ENCODE results near the gene EIF4A3. TPM values are rescaled to one million over a fixed set of nuclear protein-coding genes. Genes with fewer than 3 reads are reported as not detected.

EIF4A3 gene
- total RNA-seq (2014; rRNA removed), result 113 and 123 TPM in 2 replicates
- polyA plus RNA-seq (2012), result 86.8 TPM

GRCh38 chr17:80147035-80147822 lies at the start of gene EIF4A3:
EIF4A3 (minus strand) TSS chr17:80147128; CDS start chr17:80146961, 167 bp downstream.
- peak; percentile 98 for DNase-seq (ENCODE audit: low read depth)

GRCh38 chr17:80196652-80197051 lies 49.7 kb upstream of the EIF4A3 start:
- DNase-seq (ENCODE audit: low read depth), result no peak

DNA sequence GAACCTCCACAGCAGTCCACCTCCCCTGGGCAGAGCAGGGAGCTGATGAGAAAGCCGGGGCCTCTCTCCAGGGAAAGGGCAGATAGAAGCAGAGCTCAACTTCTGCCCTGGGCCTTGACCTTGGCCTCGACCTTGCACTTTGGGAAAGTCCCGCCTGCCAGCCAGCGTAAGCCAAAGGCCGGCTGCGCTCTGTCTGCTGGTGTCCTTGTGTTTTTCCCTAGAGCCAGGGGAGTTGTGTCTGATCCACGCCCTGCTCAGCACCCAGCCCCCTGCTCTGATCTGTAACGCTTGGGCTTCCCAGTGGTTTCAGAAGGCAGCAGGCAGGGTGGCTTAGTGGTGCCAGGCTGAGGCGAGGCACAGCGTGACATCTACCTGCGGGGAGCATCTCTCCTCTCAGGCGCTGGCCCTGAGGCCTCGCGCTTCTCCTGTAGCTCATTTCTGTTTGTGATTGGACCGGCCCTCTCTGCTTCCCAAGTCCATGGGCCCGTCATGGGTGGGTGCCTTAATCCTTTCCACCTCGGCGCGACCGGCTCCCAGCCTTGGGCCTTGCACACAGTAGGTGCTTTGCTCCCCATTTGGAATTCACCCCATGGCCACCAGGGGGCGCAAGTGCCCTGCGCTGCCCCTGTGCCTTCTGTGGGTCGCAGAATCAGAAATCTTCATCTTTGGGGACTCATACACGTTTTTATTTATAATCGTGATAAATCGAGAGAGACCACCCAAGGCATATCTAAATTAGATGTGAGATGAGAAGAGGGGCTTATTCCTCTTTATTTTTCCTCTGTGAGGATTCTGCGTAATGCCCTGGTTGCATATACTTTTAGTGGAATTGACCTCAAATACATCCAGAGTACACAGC lies 49.0 kb upstream of the EIF4A3 start:
- no peak for DNase-seq (ENCODE audit: low read depth)

GRCh38 chr17:80195141-80195540 lies 48.2 kb upstream of the EIF4A3 start:
- no peak for DNase-seq (ENCODE audit: low read depth)

GRCh38 chr17:80191865-80192661 lies 45.1 kb upstream of the EIF4A3 start:
- DNase-seq (ENCODE audit: low read depth), result no peak

- no peak for DNase-seq (ENCODE audit: low read depth)
These were observed 44.3 kb upstream of the EIF4A3 start for GRCh38 chr17:80191192-80191591.

DNA sequence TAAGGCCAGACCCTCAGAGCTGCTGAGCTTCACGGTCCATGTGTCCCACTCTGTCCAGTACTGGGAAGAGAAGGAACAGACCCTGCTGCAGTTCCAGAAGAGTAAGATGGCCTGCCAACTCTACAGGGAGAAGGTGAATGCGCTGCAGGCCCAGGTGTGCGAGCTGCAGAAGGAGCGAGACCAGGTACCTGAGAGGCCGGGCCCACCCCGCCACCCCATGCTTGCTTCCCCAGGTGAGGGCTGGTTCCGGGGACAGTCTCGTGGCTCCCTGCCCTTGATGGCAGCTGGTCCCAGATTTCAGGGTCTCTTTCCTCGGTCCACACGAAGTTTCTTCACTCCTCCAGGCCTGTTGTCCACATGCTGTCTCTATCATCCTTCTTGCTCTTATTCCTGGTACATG lies 43.8 kb upstream of the EIF4A3 start:
- no peak for DNase-seq (ENCODE audit: low read depth)

GRCh38 chr17:80189611-80190010 lies 42.7 kb upstream of the EIF4A3 start:
- no peak for DNase-seq (ENCODE audit: low read depth)

- DNase-seq (ENCODE audit: low read depth), result peak; percentile 12
These were observed 40.6 kb upstream of the EIF4A3 start for GRCh38 chr17:80187515-80187941.

DNA sequence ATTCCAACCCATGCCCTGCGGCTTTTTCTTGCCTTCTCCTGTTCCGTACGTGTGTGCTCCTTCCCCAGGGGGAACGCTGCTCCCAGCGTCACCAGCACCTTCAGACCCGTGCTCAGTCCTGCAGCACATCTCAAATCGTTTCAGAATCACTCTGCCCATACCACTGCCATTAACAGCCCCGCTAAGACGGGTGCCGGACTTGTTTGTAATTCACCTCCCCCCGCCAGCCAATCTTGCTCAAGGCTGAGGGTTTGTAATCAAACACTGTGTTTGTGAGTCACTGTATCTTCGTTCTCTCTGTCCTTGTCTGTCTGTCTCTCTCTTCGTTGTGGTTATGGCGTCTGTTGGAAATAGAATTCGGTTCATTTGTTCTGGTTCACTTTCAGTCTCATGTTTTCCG lies 40.2 kb upstream of the EIF4A3 start:
- peak; percentile 48 for DNase-seq (ENCODE audit: low read depth)

DNA sequence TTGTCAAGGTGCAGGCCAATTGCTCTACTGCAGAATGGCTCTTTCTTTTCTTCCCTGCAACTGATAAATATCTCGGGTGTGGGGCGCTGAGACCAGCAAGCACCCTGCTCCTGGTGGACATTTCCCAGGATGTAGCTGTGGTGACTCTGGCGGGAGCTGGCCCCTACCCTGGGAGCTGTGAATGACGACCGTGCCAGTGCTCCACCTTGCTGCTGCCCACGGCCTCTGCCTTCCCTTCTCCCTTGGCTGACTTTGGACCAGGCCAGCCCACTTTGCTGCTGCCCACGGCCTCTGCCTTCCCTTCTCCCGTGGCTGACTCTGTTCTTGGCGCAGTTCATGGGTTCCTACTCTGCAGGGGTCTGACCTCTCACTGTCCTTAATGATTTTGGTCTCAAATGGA lies 39.0 kb upstream of the EIF4A3 start:
- no peak for DNase-seq (ENCODE audit: low read depth)

DNA sequence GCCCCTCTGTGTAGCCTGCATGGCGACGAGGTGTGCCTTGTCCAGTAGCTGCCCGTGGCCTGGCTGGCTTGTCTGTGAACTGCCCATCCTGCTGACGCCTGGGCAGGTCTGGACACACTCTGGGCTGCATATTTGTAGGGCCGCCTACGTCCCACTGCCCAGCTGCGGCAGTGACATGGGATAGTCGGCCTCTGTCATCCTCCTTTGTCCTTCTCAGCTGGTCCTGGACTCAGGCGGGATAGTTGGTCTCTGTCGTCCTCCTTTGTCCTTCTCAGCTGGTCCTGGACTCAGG lies 37.4 kb upstream of the EIF4A3 start:
- DNase-seq (ENCODE audit: low read depth), result no peak

DNA sequence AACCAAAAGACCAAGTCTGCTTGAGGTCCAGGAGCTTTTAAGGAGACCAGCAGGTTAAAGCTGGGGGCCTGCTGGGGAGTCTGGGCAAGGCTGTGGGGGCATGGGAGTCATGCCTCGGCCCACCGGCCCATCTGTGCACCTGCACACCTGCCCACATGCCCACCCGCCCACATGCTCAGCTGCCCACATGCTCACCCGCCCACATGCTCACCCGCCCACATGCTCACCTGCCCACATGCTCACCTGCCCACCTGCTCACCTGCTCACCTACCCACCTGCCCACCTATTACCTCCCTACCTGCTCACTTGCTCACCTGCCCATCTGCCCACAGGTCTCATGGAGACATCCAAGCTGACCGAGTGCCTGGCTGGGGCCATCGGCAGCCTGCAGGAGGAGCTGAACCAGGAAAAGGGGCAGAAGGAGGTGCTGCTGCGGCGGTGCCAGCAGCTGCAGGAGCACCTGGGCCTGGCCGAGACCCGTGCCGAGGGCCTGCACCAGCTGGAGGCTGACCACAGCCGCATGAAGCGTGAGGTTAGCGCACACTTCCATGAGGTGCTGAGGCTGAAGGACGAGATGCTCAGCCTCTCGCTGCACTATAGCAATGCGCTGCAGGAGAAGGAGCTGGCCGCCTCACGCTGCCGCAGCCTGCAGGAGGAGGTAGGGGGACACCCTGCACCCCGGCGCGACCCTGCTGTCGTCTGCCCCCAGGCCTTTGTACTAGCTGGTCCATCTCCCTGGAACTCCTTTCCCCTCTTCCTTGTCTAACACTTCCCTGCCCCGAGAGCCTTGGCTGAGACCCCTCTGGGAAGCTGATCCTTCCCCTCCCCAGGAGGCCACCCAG lies 36.9 kb upstream of the EIF4A3 start:
- DNase-seq (ENCODE audit: low read depth), result no peak

- no peak for DNase-seq (ENCODE audit: low read depth)
These were observed 35.9 kb upstream of the EIF4A3 start for GRCh38 chr17:80182845-80183223.

DNA sequence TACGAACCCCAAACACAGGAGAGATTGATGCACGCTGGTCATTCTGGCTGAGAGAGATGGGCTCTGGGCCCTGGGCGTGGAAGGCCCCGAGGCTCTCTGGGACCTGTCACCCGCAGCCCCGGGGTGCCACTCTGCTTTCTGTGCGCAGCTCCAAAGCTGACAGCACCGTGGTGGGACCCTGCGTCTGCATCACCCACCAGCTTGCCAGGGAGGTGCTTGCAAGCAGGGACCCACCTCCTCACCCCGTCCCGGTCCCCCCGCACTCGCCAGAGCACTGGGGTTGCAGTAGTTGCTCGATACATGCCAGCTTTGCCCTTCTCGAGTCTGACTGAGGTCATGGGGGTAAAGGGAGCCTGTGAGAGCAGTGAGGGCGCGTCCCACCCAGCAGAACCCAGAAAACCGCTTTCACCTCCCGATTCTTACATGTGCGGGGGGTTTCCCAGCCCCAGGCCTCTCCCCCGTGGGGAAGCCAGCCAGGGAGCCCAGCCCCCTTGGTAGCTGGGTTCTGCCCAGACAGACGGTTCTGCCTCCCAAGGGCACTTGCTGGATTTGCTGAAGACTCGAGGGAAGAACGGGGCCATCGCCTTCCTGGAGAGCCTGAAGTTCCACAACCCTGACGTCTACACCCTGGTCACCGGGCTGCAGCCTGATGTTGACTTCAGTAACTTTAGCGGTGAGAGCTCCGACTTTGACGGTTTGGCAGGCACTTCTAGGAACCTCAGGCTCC lies 35.4 kb upstream of the EIF4A3 start:
- DNase-seq (ENCODE audit: low read depth), result no peak

GRCh38 chr17:80181431-80181830 lies 34.5 kb upstream of the EIF4A3 start:
- no peak for DNase-seq (ENCODE audit: low read depth)

GRCh38 chr17:80180192-80180591 lies 33.3 kb upstream of the EIF4A3 start:
- no peak for DNase-seq (ENCODE audit: low read depth)

DNA sequence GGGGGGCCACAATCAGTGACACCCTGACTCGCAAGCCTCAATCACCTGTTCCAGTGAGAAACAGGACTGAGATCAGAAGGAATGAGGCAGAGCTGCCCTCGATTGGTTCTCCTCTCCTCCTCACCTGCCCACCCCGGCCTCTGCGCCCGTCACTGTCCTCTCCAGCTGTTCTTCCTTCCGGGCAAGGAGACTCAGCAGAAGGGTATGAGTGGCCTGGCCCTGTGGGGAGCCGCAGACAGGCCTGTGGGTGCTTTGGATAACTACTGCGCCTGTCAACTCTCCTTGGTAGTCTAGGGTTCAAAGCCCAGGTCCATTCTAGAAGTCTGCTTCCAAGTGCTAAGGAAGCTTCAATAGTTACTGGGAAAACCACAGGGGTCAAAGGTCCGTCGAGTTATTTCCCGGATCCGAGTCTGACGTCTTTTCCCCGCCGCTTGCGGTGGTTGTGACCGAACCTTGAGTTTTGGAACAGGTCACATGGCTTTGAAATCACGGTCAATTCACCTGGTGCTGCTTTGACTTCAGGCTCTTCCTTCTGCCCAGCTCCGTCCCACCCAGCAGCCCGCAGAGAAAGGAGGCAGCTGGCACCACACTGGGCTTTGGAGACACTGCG lies 31.2 kb upstream of the EIF4A3 start:
- peak; percentile 5 for DNase-seq (ENCODE audit: low read depth)

DNA sequence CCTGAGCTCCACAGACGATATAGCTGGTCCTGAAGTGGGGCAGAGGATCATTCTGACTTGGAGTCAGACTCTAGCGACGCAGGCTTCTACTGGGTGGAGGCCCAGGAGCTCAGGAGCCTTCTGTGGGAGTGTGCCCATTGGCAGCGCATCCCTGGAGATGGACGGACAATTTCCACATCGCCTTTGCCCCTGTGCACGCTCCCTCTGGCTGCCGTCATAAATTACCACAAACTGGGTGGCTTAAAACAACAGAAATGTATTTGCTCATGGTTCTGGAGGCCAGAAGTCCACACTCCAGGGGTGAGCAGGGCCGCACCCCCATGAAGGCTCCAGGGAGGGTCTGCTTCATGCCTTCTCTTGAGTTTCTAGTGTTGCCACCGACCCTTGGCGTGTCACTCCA lies 29.8 kb upstream of the EIF4A3 start:
- DNase-seq (ENCODE audit: low read depth), result no peak

- no peak for DNase-seq (ENCODE audit: low read depth)
These were observed 27.0 kb upstream of the EIF4A3 start for GRCh38 chr17:80173916-80174315.
